Esophagus (tissue), 2 donors: ENCODE results near the gene C1orf21. TPM values are rescaled to one million over a fixed set of nuclear protein-coding genes. Genes with fewer than 3 reads are reported as not detected.

Experiments
- H3K27ac ChIP-seq, 2 donors: one replicate each; pipeline ENCODE4 v1.5.1; 2013; ENCODE audit warnings: low read depth in 2 of 2, mild to moderate bottlenecking in 2 of 2, inconsistent platforms in 1 of 2, low read length in 1 of 2, moderate library complexity in 1 of 2
- H3K27me3 ChIP-seq, 2 donors: one replicate each; pipeline ENCODE4 v1.6.1; 2013; ENCODE audit warnings: low read length in 2 of 2, control low read depth in 1 of 2, mild to moderate bottlenecking in 1 of 2; ENCODE audit not compliant: insufficient read depth in 2 of 2, control insufficient read depth in 1 of 2
- H3K36me3 ChIP-seq, 2 donors: one replicate each; pipeline ENCODE4 v1.6.1; 2013; ENCODE audit warnings: low read length in 1 of 2; ENCODE audit not compliant: control insufficient read depth in 2 of 2, insufficient read depth in 2 of 2
- H3K4me1 ChIP-seq, 2 donors: one replicate each; pipeline ENCODE4 v1.6.1; 2013; ENCODE audit warnings: low read length in 1 of 2; ENCODE audit not compliant: control insufficient read depth in 2 of 2, insufficient read depth in 2 of 2
- H3K4me3 ChIP-seq, 2 donors: one replicate each; pipeline ENCODE4 v1.5.1; 2013; ENCODE audit warnings: low read length in 2 of 2, mild to moderate bottlenecking in 2 of 2, low read depth in 1 of 2, moderate library complexity in 1 of 2
- H3K9me3 ChIP-seq, 2 donors: one replicate each; pipeline ENCODE4 v1.6.1; 2013; ENCODE audit warnings: mild to moderate bottlenecking in 2 of 2, low read depth in 1 of 2, low read length in 1 of 2, moderate library complexity in 1 of 2; ENCODE audit not compliant: control insufficient read depth in 2 of 2, insufficient read depth in 1 of 2
- WGBS, 2 donors: extraction: QIAGEN DNeasy Blood & Tissue Kit; methylation state at CpG; one replicate each; pipeline ENCODE4 v1.1.7; 2013; 5-methylcytosine and 5-hydroxymethylcytosine counted together
- polyA plus RNA-seq, 2 donors: library from polyadenylated mRNA; stranded (reverse); fragments of 200-250 nt; gene quantifications; one replicate each; pipeline ENCODE4 v1.2.3, GENCODE V29; 2013
- donor health status: healthy with polysubstance abuse.
- donor health status: Bipolar disorder and iron deficiency.

C1orf21 gene
- polyA plus RNA-seq, 2 donors: 26.8 to 29.7 TPM

DNA sequence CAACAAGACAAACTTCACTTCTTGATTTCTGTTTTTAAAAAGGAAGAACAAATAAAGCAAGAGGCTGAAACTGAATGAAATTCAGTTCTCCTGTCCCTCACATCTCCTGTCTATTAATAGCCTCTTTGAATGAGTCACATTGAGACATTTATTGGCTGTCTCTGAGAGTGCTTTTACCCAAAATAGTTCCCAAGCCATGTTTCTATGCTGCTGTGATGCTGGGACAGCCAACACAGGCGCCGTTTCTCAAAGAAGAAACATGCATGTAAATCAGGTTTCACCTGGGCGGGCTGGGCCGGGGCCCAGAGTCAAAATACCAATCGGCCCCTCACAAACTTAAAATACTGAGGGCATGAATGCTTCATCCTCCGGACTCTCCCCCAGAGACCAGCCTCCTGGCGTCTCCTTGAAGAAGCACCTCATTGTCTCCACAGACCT lies 262.6 kb downstream of the C1orf21 start:
- H3K4me1 ChIP-seq: peaks cover 0 to 3% of the 10 kb centered on the region in 2 donors
- H3K27me3 ChIP-seq: no peaks in the 10 kb centered on the region
- WGBS, 2 donors: 80 to 85% methylated on average over 7 of the region's 7 CpGs
- no peak overlapping the region for H3K27ac ChIP-seq
- no peaks in the 10 kb centered on the region for H3K9me3 ChIP-seq
- H3K4me3 ChIP-seq: no peak overlapping the region
- no peaks in the 10 kb centered on the region for H3K36me3 ChIP-seq

GRCh38 chr1:184650177-184650866 lies 263.5 kb downstream of the C1orf21 start:
- WGBS, 2 donors: 66 to 69% methylated on average over 4 to 5 of the region's 5 CpGs
- Histone ChIP-seq H3K27ac (no peak overlapping the region), H3K36me3 (no peaks in the 10 kb centered on the region)

GRCh38 chr1:184655185-184655584 lies 268.4 kb downstream of the C1orf21 start:
- no peak overlapping the region for H3K4me3 ChIP-seq
- no peaks in the 10 kb centered on the region for H3K36me3 ChIP-seq
- H3K27ac ChIP-seq: no peak overlapping the region
- H3K9me3 ChIP-seq: no peaks in the 10 kb centered on the region
- no peaks in the 10 kb centered on the region for H3K4me1 ChIP-seq
- no peaks in the 10 kb centered on the region for H3K27me3 ChIP-seq

More at GRCh38 chr1:184650177-184650866, 263.5 kb downstream of the C1orf21 start:
- Histone ChIP-seq H3K4me3 (no peak overlapping the region), H3K4me1 (peaks cover 0 to 3% of the 10 kb centered on the region in 2 donors), H3K27me3 (no peaks in the 10 kb centered on the region), H3K9me3 (no peaks in the 10 kb centered on the region)

DNA sequence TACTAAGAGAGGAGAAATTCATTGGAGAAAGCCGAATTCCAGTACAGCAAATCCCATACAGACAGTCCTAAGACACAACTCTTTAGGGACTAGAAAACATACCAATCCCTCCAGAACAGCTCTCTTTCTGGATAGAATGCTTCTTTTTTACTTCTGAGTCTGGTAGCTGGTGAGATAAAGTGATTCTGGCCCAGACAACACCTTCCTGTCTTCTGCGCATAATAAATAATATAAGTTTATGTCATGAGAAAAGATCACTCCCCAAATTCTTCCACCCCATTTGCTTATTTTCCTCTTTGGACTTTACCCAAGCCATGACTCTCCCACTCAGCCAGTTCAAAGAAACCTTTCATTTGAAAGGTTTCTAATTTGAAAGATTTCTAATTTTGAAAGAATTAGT lies 269.4 kb downstream of the C1orf21 start:
- H3K4me3 ChIP-seq: no peak overlapping the region
- H3K27ac ChIP-seq: no peak overlapping the region
- H3K9me3 ChIP-seq: no peaks in the 10 kb centered on the region
- no peaks in the 10 kb centered on the region for H3K4me1 ChIP-seq
- no peaks in the 10 kb centered on the region for H3K27me3 ChIP-seq
- 88 to 96% methylated on average over 2 of the region's 2 CpGs for WGBS, 2 donors
- no peaks in the 10 kb centered on the region for H3K36me3 ChIP-seq

- Histone ChIP-seq H3K36me3 (no peaks in the 10 kb centered on the region), H3K9me3 (no peaks in the 10 kb centered on the region), H3K4me1 (no peaks in the 10 kb centered on the region), H3K4me3 (no peak overlapping the region), H3K27ac (no peak overlapping the region), H3K27me3 (no peaks in the 10 kb centered on the region)
- 94 to 97% methylated on average over 2 of the region's 2 CpGs for WGBS, 2 donors
Measured at GRCh38 chr1:184658055-184658454, 271.2 kb downstream of the C1orf21 start.

DNA sequence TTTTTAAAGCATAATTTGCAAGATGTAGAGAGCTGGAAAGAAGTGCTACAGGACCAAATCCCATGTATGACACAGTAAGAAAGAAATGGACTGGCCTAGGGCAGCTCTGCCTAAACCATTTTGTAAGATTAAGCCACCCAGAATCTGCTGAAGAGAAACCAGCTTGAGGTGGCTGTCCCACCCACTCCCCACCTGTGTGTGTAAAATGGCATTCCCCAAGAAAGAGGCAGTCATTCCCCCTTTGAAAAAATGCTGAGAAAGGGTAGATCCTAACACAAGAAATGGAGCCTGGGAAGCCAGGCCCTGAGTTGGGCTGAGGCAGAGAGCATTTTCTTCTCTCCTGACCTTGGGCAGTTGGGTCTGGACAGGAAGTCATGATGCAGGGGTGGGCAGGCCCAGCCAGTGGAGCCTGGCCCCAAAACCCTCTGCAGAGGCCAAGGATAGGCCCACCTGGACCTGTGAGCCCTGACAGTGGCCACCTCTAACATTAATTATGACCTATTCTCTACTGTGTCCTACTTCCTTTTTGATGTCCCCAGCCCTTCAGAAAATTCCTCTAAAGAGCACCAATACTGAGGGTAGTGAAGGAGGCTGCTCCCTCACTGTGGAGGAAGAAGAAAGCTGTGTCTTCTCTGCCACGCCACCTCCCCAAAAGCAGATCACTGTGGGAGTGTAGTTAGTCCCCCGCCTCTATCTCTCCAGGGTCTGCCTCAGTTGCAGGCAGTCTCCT lies 273.8 kb downstream of the C1orf21 start:
- no peak overlapping the region for H3K27ac ChIP-seq
- 96 to 100% methylated on average over 2 of the region's 2 CpGs for WGBS, 2 donors

DNA sequence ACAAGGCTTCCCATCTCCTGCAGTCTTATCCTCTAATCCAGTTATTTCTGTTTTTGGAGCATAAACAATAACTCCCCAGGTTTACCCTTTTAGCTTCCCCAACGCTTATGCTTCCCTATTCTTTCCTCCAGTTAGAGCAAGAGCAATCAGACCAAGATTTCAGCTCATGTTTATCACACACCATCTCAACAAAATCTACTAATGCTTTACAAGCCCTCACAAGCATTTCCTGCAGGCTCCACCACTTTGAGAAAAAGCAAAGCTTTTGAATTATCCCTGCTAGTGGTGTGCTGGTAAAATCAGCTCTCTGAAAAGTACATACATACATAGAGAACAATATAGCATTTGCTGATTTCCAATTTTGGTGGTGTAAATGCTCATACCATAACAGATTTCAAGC lies 275.0 kb downstream of the C1orf21 start:
- WGBS, 2 donors: 0 to 50% methylated on average over 1 of the region's 1 CpG
- H3K27ac ChIP-seq: no peak overlapping the region
- no peaks in the 10 kb centered on the region for H3K27me3 ChIP-seq
- no peaks in the 10 kb centered on the region for H3K4me1 ChIP-seq
- no peaks in the 10 kb centered on the region for H3K9me3 ChIP-seq
- H3K36me3 ChIP-seq: no peaks in the 10 kb centered on the region
- no peak overlapping the region for H3K4me3 ChIP-seq

More for the DNA sequence above, 273.8 kb downstream of the C1orf21 start:
- Histone ChIP-seq H3K4me3 (no peak overlapping the region), H3K36me3 (no peaks in the 10 kb centered on the region), H3K9me3 (no peaks in the 10 kb centered on the region), H3K4me1 (no peaks in the 10 kb centered on the region), H3K27me3 (no peaks in the 10 kb centered on the region)

GRCh38 chr1:184664042-184664660 lies 277.3 kb downstream of the C1orf21 start:
- peak overlapping the region; percentile 13 to 27 for H3K4me3 ChIP-seq
- H3K27ac ChIP-seq: no peak overlapping the region

GRCh38 chr1:184664661-184665060 lies 277.8 kb downstream of the C1orf21 start:
- no peaks in the 10 kb centered on the region for H3K4me1 ChIP-seq
- no peak overlapping the region for H3K27ac ChIP-seq
- no peaks in the 10 kb centered on the region for H3K9me3 ChIP-seq
- H3K4me3 ChIP-seq: no peak overlapping the region
- WGBS, 2 donors: 76 to 79% methylated on average over 15 of the region's 15 CpGs
- H3K27me3 ChIP-seq: no peaks in the 10 kb centered on the region
- H3K36me3 ChIP-seq: no peaks in the 10 kb centered on the region

More at GRCh38 chr1:184664042-184664660, 277.3 kb downstream of the C1orf21 start:
- Histone ChIP-seq H3K4me1 (no peaks in the 10 kb centered on the region), H3K9me3 (no peaks in the 10 kb centered on the region), H3K36me3 (no peaks in the 10 kb centered on the region), H3K27me3 (no peaks in the 10 kb centered on the region)
- WGBS, 2 donors: 18 to 21% methylated on average over 39 to 40 of the region's 40 CpGs
